GM12878 (cell line): ENCODE measurements around the gene GPALPP1. TPM values are rescaled to one million over a fixed set of nuclear protein-coding genes. Genes with fewer than 3 reads are reported as not detected.

Experiments used
- ATAC-seq: fragments of 200-7000 bp; cut with Tn5 transposase; 3 replicates; pipeline ENCODE4 v1.9.1; 2020; ENCODE audit warnings: mild to moderate bottlenecking, moderate library complexity
- BruUV-seq: library from RNA; stranded (reverse); fragments of 400-500 nt; replicated peaks from 2 replicates; lab custom pipeline; 2021; lab: Mats Ljungman, UMichigan
- CTCF ChIA-PET: fragments of 300-600 bp; sonication (Branson Sonifier 250); formaldehyde crosslinking; extraction: SDS; loops from one replicate; lab custom pipeline; 2021; ENCODE audit warnings: inconsistent platforms; lab: Yijun Ruan, JAX
- POLR2A ChIA-PET: fragments of 350-600 bp; formaldehyde crosslinking; extraction: SDS; loops from one replicate; lab custom pipeline; 2021; ENCODE audit warnings: inconsistent platforms; lab: Charles Lee
- RAD21 ChIA-PET: fragments of 300-600 bp; sonication (Branson Sonifier 250); formaldehyde crosslinking; loops from one replicate; lab custom pipeline; 2023; ENCODE audit warnings: antibody characterized with exemption; ENCODE audit not compliant: unreplicated experiment; lab: Charles Lee
- SMC1A ChIA-PET: fragments of 300-600 bp; sonication (Branson Sonifier 250); formaldehyde crosslinking; loops from one replicate; lab custom pipeline; 2023; ENCODE audit not compliant: unreplicated experiment, uncharacterized antibody; lab: Charles Lee
- DNase-seq: peaks from one replicate; pipeline ENCODE4 v3.0.0-alpha.2; 2011; ENCODE audit warnings: low read depth, low spot score
- FAIRE-seq: peaks from 3 replicates; lab custom pipeline; 2011; peaks lifted over from hg19 to GRCh38; lab: Jason Lieb, UNC
- H2AFZ ChIP-seq: 2 replicates; pipeline ENCODE4 v1.6.0; 2011; ENCODE audit warnings: low read depth, low read length, control low read depth; ENCODE audit not compliant: control insufficient read depth
- H3K27ac ChIP-seq: 2 replicates; pipeline ENCODE4 v1.5.1; 2011; ENCODE audit warnings: control low read depth; ENCODE audit not compliant: control insufficient read depth, insufficient read depth
- H3K27me3 ChIP-seq, 2 experiments: replicated peaks in 1 of 2; 2 replicates each; pipeline versions ENCODE4 v1.6.0 to v1.6.1; 2011; ENCODE audit warnings: low read length in 1 of 2; ENCODE audit not compliant: control insufficient read depth in 2 of 2, insufficient read depth in 2 of 2
- H3K36me3 ChIP-seq, 2 experiments: 2 replicates each; pipeline ENCODE4 v1.5.1; 2011; ENCODE audit warnings: low read length in 1 of 2; ENCODE audit not compliant: control insufficient read depth in 2 of 2, insufficient read depth in 2 of 2
- H3K4me1 ChIP-seq: 2 replicates; pipeline ENCODE4 v1.6.1; 2011; ENCODE audit warnings: mild to moderate bottlenecking, low read length, moderate library complexity, mixed read lengths; ENCODE audit not compliant: control insufficient read depth, insufficient read depth
- H3K4me2 ChIP-seq: 2 replicates; pipeline ENCODE4 v1.6.0; 2011; ENCODE audit warnings: control low read depth; ENCODE audit not compliant: control insufficient read depth, insufficient read depth
- H3K4me3 ChIP-seq: fragments of 200-600 bp; sonication (generic); 2 replicates; pipeline ENCODE4 v1.5.1; 2016
- H3K79me2 ChIP-seq: 2 replicates; pipeline ENCODE4 v1.6.0; 2011; ENCODE audit warnings: low read length; ENCODE audit not compliant: control insufficient read depth, insufficient read depth
- H3K9ac ChIP-seq: 2 replicates; pipeline ENCODE4 v1.8.0; 2011; ENCODE audit warnings: low read length, control low read depth, mixed read lengths; ENCODE audit not compliant: control insufficient read depth, insufficient read depth
- H3K9me3 ChIP-seq: replicated peaks from 3 replicates; pipeline ENCODE4 v1.5.1; 2011; ENCODE audit warnings: mild to moderate bottlenecking, low read length; ENCODE audit not compliant: control insufficient read depth, insufficient read depth
- H4K20me1 ChIP-seq: 2 replicates; pipeline ENCODE4 v1.6.0; 2011; ENCODE audit not compliant: control insufficient read depth, insufficient read depth
- CREB1 ChIP-seq: IDR thresholded peaks from 2 replicates; pipeline ENCODE4 v1.6.1; 2012; ENCODE audit warnings: low read depth, mild to moderate bottlenecking, inconsistent platforms
- CREM ChIP-seq: IDR thresholded peaks from 2 replicates; pipeline ENCODE4 v1.6.1; 2014; ENCODE audit warnings: antibody characterized with exemption, low read depth
- E2F8 ChIP-seq: fragments of 450-650 bp; IDR thresholded peaks from 2 replicates; pipeline ENCODE4 v1.6.1; 2018; ENCODE audit warnings: mild to moderate bottlenecking, low read depth, moderate library complexity; ENCODE audit not compliant: partially characterized antibody
- MXI1 ChIP-seq: fragments of 150-350 bp; IDR thresholded peaks from 2 replicates; pipeline ENCODE4 v1.6.1; 2011; ENCODE audit warnings: low read depth, mild to moderate bottlenecking, inconsistent platforms, low read length, improper control_type of control experiment
- NFYA ChIP-seq: IDR thresholded peaks from 2 replicates; pipeline ENCODE4 v1.6.1; 2011; ENCODE audit warnings: low read depth, mild to moderate bottlenecking, low read length, improper control_type of control experiment, borderline replicate concordance
- PAX5 ChIP-seq: IDR thresholded peaks from 2 replicates; pipeline ENCODE4 v1.6.1; 2011; ENCODE audit warnings: low read depth, low read length, borderline replicate concordance
- POLR2AphosphoS2 ChIP-seq: IDR thresholded peaks from 2 replicates; pipeline ENCODE4 v1.6.1; 2011; ENCODE audit warnings: low read depth, mild to moderate bottlenecking, low read length, improper control_type of control experiment, moderate library complexity
- RB1 ChIP-seq: fragments of 450-650 bp; formaldehyde crosslinking; IDR thresholded peaks from 2 replicates; pipeline ENCODE4 v1.6.1; 2017; ENCODE audit warnings: mild to moderate bottlenecking, borderline replicate concordance
- STAT1 ChIP-seq: fragments of 450-650 bp; conservative IDR thresholded peaks from 2 replicates; pipeline ENCODE4 v1.6.1; 2014; ENCODE audit warnings: antibody characterized with exemption, mild to moderate bottlenecking
- SUPT20H ChIP-seq: IDR thresholded peaks from 2 replicates; pipeline ENCODE4 v1.6.1; 2011; ENCODE audit warnings: low read depth, mild to moderate bottlenecking, low read length, moderate library complexity, borderline replicate concordance; ENCODE audit not compliant: control insufficient read depth
- WRNIP1 ChIP-seq: IDR thresholded peaks from 2 replicates; pipeline ENCODE4 v1.6.1; 2011; ENCODE audit warnings: low read depth, low read length, improper control_type of control experiment, borderline replicate concordance
- ZNF24 ChIP-seq: fragments of 450-650 bp; IDR thresholded peaks from 2 replicates; pipeline ENCODE4 v1.6.1; 2017; ENCODE audit warnings: antibody characterized with exemption, mild to moderate bottlenecking
- WGBS: methylation state at CpG from one replicate; pipeline ENCODE4 v1.1.6; 2016; ENCODE audit warnings: low lambda C conversion rate; ENCODE audit not compliant: insufficient replicate concordance, insufficient coverage; ENCODE audit errors: missing lambda C conversion rate; 5-methylcytosine and 5-hydroxymethylcytosine counted together
- in situ Hi-C: fragments of 300-500 bp; cut with MboI; formaldehyde crosslinking; loops from 9 replicates; pipeline ENCODE4 v1.14.3; 2018; ENCODE audit warnings: mixed read lengths
- intact Hi-C: fragments of 100-400 bp; cut with micrococcal nuclease; formaldehyde crosslinking; loops from one replicate; pipeline ENCODE4 v1.14.2; 2022; ENCODE audit not compliant: unreplicated experiment
- polyA plus RNA-seq, 11 experiments: library from polyadenylated mRNA; depleted of rRNA in 4 of 11; unstranded in 6 of 11; stranded (reverse) in 5 of 11; fragments of >200 nt; fragmentation: Nextera tagmentation in 4 of 11; fragmentation: Illumina TruSeq in 1 of 11; extraction: Ambion mirVana in 4 of 11; extraction: Trizol in 1 of 11; gene quantifications; 1 replicate in 1 of 11; 2 replicates in 10 of 11; pipeline versions ENCODE4 v1.2.1 to v1.2.3, GENCODE V29; 2011 to 2016; ENCODE audit warnings: inconsistent platforms in 2 of 11, missing spikeins in 2 of 11, low read depth in 1 of 11
- total RNA-seq, 4 experiments: library from RNA; depleted of rRNA in 3 of 4; stranded (reverse); fragments of >200 nt in 3 of 4; fragmentation: Illumina TruSeq in 1 of 4; extraction: Trizol in 1 of 4; gene quantifications; 2 replicates each; pipeline versions ENCODE4 v1.2.1 to v1.2.3, GENCODE V29; 2013 to 2021

Gene GPALPP1
- total and polyA plus RNA-seq, 10 of the 15 experiments (the other 5 are each of a cell fraction or from before 2014, with no cell fraction given), result 14.2 to 32.4 (median 27.9) TPM

- ChIA-PET SMC1A (interaction anchor here (0.6 to 1.0 kb wide), 2 partner anchors 11 to 237 kb away, joined by 3 to 4 read pairs; no protein-coding TSS in a partner anchor), RAD21 (no interaction called here), CTCF (interaction anchor here (1.4 kb wide), 1 partner anchor 293 kb away, joined by 5 read pairs; no protein-coding TSS in a partner anchor), POLR2A (no interaction called here)
- no peak overlapping the region for H3K4me2 ChIP-seq
- H4K20me1 ChIP-seq, result no peaks in the 10 kb centered on the region
- TF ChIP-seq RB1, result no peak
- no peak for TF ChIP-seq PAX5
- TF ChIP-seq E2F8, result no peak
- no peak for TF ChIP-seq ZNF24
- TF ChIP-seq STAT1, result no peak
- no peak for TF ChIP-seq CREB1
- TF ChIP-seq POLR2AphosphoS2, result no peak
- TF ChIP-seq CREM, result no peak
- no peak for TF ChIP-seq SUPT20H
- no peak for TF ChIP-seq NFYA
- TF ChIP-seq WRNIP1, result no peak
- no peak for TF ChIP-seq MXI1
- H3K79me2 ChIP-seq, result no peaks in the 10 kb centered on the region
- BruUV-seq, result no TSS peak
- intact Hi-C loops, result no loop called here
- DNase-seq (no peak), ATAC-seq (no peak), FAIRE-seq (no peak)
- in situ Hi-C loops, result no loop called here
- H3K27ac ChIP-seq, result no peak overlapping the region
- H3K9me3 ChIP-seq, result no peaks in the 10 kb centered on the region
- H3K4me3 ChIP-seq, result no peak overlapping the region
- no peaks in the 10 kb centered on the region for H3K4me1 ChIP-seq
- H3K36me3 ChIP-seq, result peaks cover 0 to 4% of the 10 kb centered on the region in 2 experiments; a peak in 1 of 4 replicates
- H2AFZ ChIP-seq, result no peak overlapping the region
- 50% methylated on average over 2 of the region's 2 CpGs for WGBS
- no peak overlapping the region for H3K9ac ChIP-seq
- no peaks in the 10 kb centered on the region for H3K27me3 ChIP-seq
These were observed 26.0 kb downstream of the GPALPP1 start for GRCh38 chr13:45015300-45015699.
